Measurements from ENCODE around the gene GPC5.

GPC5 gene

DNA sequence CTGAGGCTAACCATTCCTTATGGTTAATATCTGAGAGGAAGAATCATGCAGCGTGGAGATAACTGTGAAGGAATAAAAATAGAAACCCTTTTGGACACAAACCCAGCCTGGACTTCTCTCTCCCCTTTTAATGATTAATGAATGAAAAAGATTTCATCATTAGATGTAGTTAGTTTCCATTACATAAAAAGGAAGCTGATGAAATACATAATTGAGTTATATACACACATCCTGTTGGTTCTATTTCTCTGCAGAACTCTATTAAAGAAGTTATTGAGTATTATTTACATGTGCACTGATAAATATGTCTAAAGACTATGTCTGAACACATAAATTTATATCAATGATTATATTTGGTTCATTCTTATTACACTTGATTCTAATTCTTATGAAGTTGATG, 465.3 kb downstream of the GPC5 start:
- Histone ChIP-seq H3K9ac (ENCODE audit: low read length) (no peak overlapping the region), H3K79me2 (ENCODE audit: insufficient read depth, low read length) (no peaks in the 10 kb centered on the region), H3K9me3 (ENCODE audit: insufficient read depth, low read length) (no peaks in the 10 kb centered on the region), H3K27ac (ENCODE audit: low read depth, low read length) (no peak overlapping the region), H3K27me3 (ENCODE audit: low read length) (no peaks in the 10 kb centered on the region), H2AFZ (ENCODE audit: low read depth, low read length, severe bottlenecking) (no peak overlapping the region), H3K9me2 (replicated peaks; ENCODE audit: insufficient read depth, low read length) (no peaks in the 10 kb centered on the region), H4K20me1 (ENCODE audit: low read depth, low read length) (no peaks in the 10 kb centered on the region), H3F3A (ENCODE audit: insufficient read depth) (no peaks in the 10 kb centered on the region), H3K36me3 (ENCODE audit: low read length) (no peaks in the 10 kb centered on the region), H3K4me2 (ENCODE audit: low read depth, low read length, poor library complexity, severe bottlenecking) (no peak overlapping the region), H3K4me3 (ENCODE audit: insufficient read depth, low read length, poor library complexity, severe bottlenecking) (no peak overlapping the region)
- TF ChIP-seq EZH2phosphoT487 (conservative IDR thresholded peaks at IDR 0.05; ENCODE audit: low read length) = no peak
- TF ChIP-seq, protein P1, sequence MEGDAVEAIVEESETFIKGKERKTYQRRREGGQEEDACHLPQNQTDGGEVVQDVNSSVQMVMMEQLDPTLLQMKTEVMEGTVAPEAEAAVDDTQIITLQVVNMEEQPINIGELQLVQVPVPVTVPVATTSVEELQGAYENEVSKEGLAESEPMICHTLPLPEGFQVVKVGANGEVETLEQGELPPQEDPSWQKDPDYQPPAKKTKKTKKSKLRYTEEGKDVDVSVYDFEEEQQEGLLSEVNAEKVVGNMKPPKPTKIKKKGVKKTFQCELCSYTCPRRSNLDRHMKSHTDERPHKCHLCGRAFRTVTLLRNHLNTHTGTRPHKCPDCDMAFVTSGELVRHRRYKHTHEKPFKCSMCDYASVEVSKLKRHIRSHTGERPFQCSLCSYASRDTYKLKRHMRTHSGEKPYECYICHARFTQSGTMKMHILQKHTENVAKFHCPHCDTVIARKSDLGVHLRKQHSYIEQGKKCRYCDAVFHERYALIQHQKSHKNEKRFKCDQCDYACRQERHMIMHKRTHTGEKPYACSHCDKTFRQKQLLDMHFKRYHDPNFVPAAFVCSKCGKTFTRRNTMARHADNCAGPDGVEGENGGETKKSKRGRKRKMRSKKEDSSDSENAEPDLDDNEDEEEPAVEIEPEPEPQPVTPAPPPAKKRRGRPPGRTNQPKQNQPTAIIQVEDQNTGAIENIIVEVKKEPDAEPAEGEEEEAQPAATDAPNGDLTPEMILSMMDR (IDR thresholded peaks at IDR 0.05; ENCODE audit: insufficient read depth, low read length, poor library complexity, severe bottlenecking) = no peak

DNA sequence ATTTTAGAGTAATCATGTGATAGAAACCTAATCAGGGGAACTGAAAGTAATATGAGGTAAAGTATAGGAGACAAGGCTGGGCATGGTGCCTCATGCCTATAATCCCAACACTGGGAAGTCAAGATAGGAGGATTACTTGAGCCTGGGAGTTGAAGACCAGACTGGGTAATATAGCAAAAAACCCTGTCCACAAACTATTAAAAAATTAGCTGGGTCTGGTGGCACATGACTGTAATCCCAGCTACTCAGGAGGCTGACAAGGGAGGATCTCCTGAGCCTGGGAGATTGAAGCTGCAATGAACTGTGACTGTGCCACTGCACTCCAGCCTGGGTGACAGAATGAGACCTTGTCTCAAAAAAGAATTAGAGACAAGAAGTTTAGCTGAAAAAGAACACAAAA, 469.9 kb downstream of the GPC5 start:
- Histone ChIP-seq H3K9me2 (replicated peaks; ENCODE audit: insufficient read depth, low read length) (no peaks in the 10 kb centered on the region), H2AFZ (ENCODE audit: low read depth, low read length, severe bottlenecking) (no peak overlapping the region), H3K9me3 (ENCODE audit: insufficient read depth, low read length) (no peaks in the 10 kb centered on the region), H4K20me1 (ENCODE audit: low read depth, low read length) (no peaks in the 10 kb centered on the region), H3K4me2 (ENCODE audit: low read depth, low read length, poor library complexity, severe bottlenecking) (no peak overlapping the region), H3K4me3 (ENCODE audit: insufficient read depth, low read length, poor library complexity, severe bottlenecking) (no peak overlapping the region), H3K9ac (ENCODE audit: low read length) (no peak overlapping the region), H3K27ac (ENCODE audit: low read depth, low read length) (no peak overlapping the region), H3K79me2 (ENCODE audit: insufficient read depth, low read length) (no peaks in the 10 kb centered on the region), H3F3A (ENCODE audit: insufficient read depth) (no peaks in the 10 kb centered on the region), H3K27me3 (ENCODE audit: low read length) (no peaks in the 10 kb centered on the region), H3K36me3 (ENCODE audit: low read length) (no peaks in the 10 kb centered on the region)
- TF ChIP-seq EZH2phosphoT487 (conservative IDR thresholded peaks at IDR 0.05; ENCODE audit: low read length) = no peak
- TF ChIP-seq, protein P1 (IDR thresholded peaks at IDR 0.05; ENCODE audit: insufficient read depth, low read length, poor library complexity, severe bottlenecking) = no peak

DNA sequence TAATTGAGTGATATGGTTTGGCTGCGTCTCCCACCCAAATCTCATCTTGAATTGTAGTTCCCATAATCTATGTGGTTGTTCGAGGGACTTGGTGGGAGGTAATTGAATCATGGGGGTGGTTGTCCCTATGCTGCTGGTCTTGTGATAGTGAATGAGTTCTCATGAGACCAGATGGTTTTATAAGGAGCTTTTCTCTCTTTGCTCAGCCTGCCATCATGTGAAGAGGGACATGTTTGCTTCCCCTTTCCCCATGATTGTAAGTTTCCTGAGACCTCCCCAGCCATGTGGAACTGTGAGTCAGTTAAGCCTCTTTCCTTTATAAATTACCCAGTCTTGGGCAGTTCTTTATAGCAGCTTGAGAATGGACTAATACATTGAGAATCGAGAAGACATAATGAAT, 480.1 kb downstream of the GPC5 start:
- Histone ChIP-seq H3K9me3 (ENCODE audit: insufficient read depth, low read length) (no peaks in the 10 kb centered on the region), H3K27ac (ENCODE audit: low read depth, low read length) (no peak overlapping the region), H3F3A (ENCODE audit: insufficient read depth) (no peaks in the 10 kb centered on the region), H3K36me3 (ENCODE audit: low read length) (no peaks in the 10 kb centered on the region), H3K79me2 (ENCODE audit: insufficient read depth, low read length) (no peaks in the 10 kb centered on the region), H3K27me3 (ENCODE audit: low read length) (no peaks in the 10 kb centered on the region), H2AFZ (ENCODE audit: low read depth, low read length, severe bottlenecking) (no peak overlapping the region), H3K4me2 (ENCODE audit: low read depth, low read length, poor library complexity, severe bottlenecking) (no peak overlapping the region), H3K9ac (ENCODE audit: low read length) (no peak overlapping the region), H4K20me1 (ENCODE audit: low read depth, low read length) (no peaks in the 10 kb centered on the region), H3K9me2 (replicated peaks; ENCODE audit: insufficient read depth, low read length) (no peaks in the 10 kb centered on the region), H3K4me3 (ENCODE audit: insufficient read depth, low read length, poor library complexity, severe bottlenecking) (no peak overlapping the region)
- TF ChIP-seq, protein P1 (IDR thresholded peaks at IDR 0.05; ENCODE audit: insufficient read depth, low read length, poor library complexity, severe bottlenecking) = no peak
- no peak for TF ChIP-seq EZH2phosphoT487 (conservative IDR thresholded peaks at IDR 0.05; ENCODE audit: low read length)

Measured in SU-DHL-6 (cell line).